Erythroblast (primary cell): Measurements from ENCODE around the gene DIP2A.

ENCODE experiments used
- DNase-seq, 2 experiments: peaks; one replicate each; lab custom pipeline; 2025; lab: John Stamatoyannopoulos, UW
- GATA1 ChIP-seq: IDR thresholded peaks from 2 replicates; pipeline ENCODE4 v1.6.1; 2011; ENCODE audit warnings: low read depth, mild to moderate bottlenecking, control low read depth, low read length, moderate library complexity
- POLR2A ChIP-seq: IDR thresholded peaks from 2 replicates; pipeline ENCODE4 v1.6.1; 2011; ENCODE audit warnings: mild to moderate bottlenecking, low read length

DIP2A gene, protein sequence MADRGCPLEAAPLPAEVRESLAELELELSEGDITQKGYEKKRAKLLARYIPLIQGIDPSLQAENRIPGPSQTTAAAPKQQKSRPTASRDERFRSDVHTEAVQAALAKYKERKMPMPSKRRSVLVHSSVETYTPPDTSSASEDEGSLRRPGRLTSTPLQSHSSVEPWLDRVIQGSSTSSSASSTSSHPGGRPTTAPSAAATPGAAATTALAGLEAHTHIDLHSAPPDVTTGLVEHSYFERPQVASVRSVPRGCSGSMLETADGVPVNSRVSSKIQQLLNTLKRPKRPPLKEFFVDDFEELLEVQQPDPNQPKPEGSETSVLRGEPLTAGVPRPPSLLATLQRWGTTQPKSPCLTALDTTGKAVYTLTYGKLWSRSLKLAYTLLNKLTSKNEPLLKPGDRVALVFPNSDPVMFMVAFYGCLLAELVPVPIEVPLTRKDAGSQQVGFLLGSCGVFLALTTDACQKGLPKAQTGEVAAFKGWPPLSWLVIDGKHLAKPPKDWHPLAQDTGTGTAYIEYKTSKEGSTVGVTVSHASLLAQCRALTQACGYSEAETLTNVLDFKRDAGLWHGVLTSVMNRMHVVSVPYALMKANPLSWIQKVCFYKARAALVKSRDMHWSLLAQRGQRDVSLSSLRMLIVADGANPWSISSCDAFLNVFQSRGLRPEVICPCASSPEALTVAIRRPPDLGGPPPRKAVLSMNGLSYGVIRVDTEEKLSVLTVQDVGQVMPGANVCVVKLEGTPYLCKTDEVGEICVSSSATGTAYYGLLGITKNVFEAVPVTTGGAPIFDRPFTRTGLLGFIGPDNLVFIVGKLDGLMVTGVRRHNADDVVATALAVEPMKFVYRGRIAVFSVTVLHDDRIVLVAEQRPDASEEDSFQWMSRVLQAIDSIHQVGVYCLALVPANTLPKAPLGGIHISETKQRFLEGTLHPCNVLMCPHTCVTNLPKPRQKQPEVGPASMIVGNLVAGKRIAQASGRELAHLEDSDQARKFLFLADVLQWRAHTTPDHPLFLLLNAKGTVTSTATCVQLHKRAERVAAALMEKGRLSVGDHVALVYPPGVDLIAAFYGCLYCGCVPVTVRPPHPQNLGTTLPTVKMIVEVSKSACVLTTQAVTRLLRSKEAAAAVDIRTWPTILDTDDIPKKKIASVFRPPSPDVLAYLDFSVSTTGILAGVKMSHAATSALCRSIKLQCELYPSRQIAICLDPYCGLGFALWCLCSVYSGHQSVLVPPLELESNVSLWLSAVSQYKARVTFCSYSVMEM (N-terminal part only)

GRCh38 chr21:46458315-46459023 is at the start of gene DIP2A:
Gene DIP2A, plus strand, starts transcription at chr21:46458891. Its CDS starts 241 bp downstream, at chr21:46459132.
- peak; percentile 99 for DNase-seq
- peak; percentile 96 for TF ChIP-seq POLR2A
- no peak for TF ChIP-seq GATA1

- DNase-seq: no peak
- TF ChIP-seq GATA1: no peak
- TF ChIP-seq POLR2A: no peak
Observed at GRCh38 chr21:46409641-46410406, 48.9 kb upstream of the DIP2A start.

DNA sequence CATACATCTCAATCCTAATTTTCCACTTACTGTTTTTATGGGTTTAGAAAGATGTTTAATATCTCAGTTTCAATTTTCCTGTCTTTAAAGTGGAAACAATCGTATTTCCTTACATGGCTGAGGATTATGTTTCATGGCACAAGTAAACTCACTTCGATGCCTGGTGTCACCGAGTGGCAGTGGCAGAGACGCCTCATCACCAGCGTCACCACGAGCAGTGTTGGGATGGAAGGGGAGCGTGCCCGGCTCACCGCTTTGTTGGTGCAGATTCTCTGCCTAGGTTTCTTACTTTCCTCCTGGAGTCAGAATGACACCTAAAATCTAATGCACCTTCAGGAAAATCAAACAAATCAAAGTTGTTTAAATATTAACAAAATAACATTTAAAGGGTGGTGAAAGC is 48.2 kb upstream of the DIP2A start:
- no peak for DNase-seq
- TF ChIP-seq POLR2A (no peak), GATA1 (no peak)

GRCh38 chr21:46411236-46411635 is 47.5 kb upstream of the DIP2A start:
- no peak for DNase-seq
- no peak for TF ChIP-seq POLR2A
- no peak for TF ChIP-seq GATA1

DNA sequence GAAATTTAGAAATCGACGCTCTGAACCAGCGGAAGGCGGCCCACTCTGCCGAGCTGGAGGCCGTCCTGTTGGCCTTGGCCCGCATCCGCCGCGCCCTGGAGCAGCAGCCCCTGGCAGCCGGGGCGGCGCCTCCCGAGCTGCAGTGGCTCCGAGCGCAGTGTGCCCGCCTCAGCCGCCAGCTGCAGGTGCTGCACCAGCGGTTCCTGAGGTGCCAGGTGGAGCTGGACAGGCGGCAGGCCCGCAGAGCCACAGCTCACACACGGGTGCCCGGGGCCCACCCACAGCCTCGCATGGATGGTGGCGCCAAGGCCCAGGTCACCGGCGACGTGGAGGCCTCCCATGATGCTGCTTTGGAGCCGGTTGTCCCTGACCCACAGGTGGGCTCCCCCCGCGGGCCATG is 47.0 kb upstream of the DIP2A start:
- no peak for DNase-seq

DNA sequence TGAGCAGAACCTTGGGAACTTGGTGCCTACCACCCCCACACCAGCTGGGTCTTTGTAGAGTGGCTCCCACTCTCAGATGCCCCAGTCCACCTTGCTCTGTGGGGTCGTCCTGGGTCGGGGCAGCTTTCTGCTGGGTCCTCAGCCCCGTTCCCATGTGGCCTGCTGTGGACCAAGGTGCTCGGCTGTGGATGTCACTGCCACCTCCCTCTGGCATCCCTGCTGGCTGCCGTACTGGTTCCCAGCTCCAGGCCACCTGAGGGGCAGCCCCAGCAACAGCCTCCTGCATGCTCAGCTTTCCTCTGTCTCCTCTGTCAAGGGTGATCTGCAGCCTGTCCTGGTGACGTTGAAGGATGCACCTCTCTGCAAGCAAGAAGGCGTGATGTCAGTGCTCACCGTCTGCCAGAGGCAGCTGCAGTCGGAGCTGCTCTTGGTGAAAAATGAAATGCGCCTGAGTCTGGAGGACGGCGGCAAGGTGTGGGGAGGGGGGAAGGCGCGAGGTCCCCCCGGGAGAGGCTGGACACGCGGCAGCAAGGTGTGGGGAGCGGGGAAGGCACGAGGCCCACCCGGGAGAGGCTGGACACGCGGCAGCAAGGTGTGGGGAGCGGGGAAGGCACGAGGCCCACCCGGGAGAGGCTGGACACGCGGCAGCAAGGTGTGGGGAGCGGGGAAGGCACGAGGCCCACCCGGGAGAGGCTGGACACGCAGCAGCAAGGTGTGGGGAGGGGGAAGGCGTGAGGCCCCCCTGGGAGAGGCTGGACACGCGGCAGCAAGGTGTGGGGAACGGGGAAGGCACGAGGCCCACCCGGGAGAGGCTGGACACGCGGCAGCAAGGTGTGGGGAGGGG is 45.9 kb upstream of the DIP2A start:
- no peak for DNase-seq
- TF ChIP-seq GATA1 (no peak), POLR2A (no peak)

More for the DNA sequence above, 47.0 kb upstream of the DIP2A start:
- TF ChIP-seq POLR2A (no peak), GATA1 (no peak)

DNA sequence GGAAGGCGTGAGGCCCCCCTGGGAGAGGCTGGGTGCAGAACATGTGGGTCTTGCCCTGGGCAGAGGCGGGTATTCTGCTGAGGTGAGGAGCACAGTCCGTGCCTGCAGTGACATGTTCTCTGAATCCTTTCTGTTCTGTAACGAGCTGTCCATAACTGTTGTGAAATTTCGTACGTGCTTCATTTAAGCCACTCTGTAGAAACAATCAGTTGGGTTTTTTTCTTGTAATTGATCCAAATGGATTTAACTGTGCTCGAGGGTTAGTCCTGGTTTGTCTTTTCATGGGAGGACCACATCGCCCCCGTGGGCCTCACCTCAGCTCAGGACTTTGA is 45.4 kb upstream of the DIP2A start:
- no peak for DNase-seq
- TF ChIP-seq POLR2A: no peak
- TF ChIP-seq GATA1: no peak

DNA sequence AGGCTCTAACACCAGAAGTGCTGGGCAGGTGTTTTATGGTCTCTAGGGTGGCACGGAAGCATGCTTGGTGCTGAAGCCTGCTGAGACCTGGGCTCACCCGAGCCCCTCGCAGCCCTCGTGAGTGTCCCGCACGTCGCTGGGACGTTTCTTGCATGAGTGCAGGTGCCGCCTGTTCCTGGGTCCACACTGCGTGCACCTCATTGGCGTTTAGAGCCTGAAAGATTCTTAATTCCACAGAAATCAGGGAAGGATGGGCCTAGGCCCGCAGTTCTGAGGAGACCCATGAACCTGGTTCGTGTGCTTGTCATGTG is 43.8 kb upstream of the DIP2A start:
- no peak for TF ChIP-seq POLR2A
- TF ChIP-seq GATA1: no peak

GRCh38 chr21:46416551-46416950 is 42.1 kb upstream of the DIP2A start:
- no peak for DNase-seq
- TF ChIP-seq POLR2A (no peak), GATA1 (no peak)

More for the DNA sequence above, 43.8 kb upstream of the DIP2A start:
- DNase-seq: no peak

DNA sequence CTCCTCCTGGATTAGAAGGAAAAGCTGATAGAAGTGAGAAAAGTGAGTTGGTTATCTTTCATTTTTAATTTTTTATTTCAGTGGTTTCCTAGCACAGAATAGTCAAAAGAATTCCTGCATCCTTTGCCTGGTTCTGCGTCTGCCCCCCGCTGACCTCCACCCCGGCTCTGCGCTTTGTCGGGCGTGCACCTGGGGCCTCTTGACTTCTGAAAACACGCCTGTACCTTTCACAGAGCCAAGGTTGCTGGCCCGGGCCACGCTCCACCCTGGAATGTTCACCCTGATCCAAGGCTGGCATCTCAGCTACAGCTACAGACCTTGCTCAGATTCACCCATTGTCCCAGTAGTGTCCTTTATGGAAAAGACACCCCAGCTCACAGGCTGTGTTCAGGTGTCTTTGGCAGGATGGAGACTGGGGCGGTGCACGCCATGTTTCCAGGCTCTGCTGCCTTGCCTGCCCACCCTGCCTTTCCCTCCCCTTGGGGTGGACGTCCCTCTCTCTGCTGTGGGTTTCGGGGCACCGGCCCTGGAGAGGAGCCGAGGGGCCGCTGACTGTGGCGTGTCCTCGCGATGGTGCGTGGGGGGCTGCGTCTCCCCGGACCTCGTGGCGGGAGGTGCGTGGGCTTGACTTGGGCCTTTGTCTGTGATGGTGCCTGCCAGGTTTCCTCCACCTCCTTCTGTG is 40.3 kb upstream of the DIP2A start:
- no peak for DNase-seq
- TF ChIP-seq GATA1 (no peak), POLR2A (no peak)

DNA sequence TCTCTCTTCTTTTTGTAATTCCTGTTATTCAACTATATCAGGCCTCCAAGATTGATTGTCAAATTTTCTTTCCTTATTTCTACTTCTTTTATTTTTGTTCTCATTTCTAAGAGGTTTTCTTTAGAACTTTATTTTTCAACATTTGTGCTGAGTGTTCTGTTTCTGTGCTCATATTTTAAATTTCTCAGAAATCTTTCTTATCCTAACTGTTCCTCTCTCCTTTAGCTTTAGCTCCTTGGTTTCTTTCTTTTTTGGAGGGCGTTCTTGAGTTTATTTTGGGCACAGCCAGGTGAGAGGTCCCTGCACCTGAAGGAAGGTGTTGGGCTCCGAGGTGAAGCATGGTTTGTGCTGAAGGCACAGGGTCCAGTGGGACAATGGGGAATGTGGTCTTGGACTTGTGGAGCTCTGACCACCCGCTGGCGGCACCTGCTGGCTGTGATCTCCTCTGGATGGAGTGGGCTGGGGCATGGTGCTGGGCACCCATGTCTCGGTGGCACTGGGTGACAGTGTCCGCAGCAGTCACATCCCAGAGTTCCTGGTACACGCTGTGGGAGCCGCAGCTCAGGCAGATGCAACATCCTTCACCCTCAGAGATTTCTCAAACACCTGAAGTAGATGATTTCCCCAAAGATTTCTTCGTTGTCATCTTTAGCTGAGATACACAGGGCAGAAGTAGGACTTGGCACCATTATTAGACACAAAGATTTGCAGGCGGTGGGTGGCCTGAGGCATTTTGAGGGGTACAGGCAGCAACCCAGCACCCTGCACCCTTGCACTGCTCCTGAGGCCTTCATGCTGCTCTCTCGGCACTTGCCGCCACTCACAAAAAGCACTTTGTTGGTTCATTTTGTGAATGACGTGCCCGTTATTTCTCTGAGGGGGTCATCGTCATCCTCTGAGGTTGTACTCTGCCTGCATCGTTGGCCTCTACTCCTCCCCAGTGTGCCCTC is 38.2 kb upstream of the DIP2A start:
- DNase-seq: no peak
- no peak for TF ChIP-seq POLR2A
- TF ChIP-seq GATA1: no peak
